A549 (cell line): ENCODE measurements around the gene ABI3BP.

Experiments used
- BHLHE40 ChIP-seq: IDR thresholded peaks from 2 replicates; pipeline ENCODE4 v1.6.1; 2012; ENCODE audit warnings: low read depth, low read length, inconsistent platforms
- CTCF ChIP-seq: fragments of >200 bp; sonication (Bioruptor Twin); formaldehyde crosslinking; IDR thresholded peaks from 3 replicates; pipeline ENCODE4 v1.5.1; 2016
- EP300 ChIP-seq, 2 experiments: fragments of >200 bp; sonication (Bioruptor Twin); formaldehyde crosslinking; IDR thresholded peaks; 2 replicates in 1 of 2; 3 replicates in 1 of 2; pipeline ENCODE4 v1.6.1; 2016 to 2017
- FOSL2 ChIP-seq, 2 experiments: fragments of 450-650 bp in 1 of 2; fragments of >200 bp in 1 of 2; sonication (Bioruptor Twin) in 1 of 2; formaldehyde crosslinking; IDR thresholded peaks; 2 replicates each; pipeline versions ENCODE4 v1.5.0 to v1.6.1; 2016 to 2020; ENCODE audit warnings: mild to moderate bottlenecking in 1 of 2, moderate library complexity in 1 of 2
- JUN ChIP-seq, 2 experiments: fragments of >200 bp; sonication (Bioruptor Twin); formaldehyde crosslinking; IDR thresholded peaks; 2 replicates in 1 of 2; 3 replicates in 1 of 2; pipeline ENCODE4 v1.6.1; 2016 to 2017
- KDM5A ChIP-seq: fragments of 200-600 bp; sonication (generic); IDR thresholded peaks from 2 replicates; pipeline ENCODE4 v1.6.1; 2016; ENCODE audit warnings: antibody characterized with exemption, mild to moderate bottlenecking
- MAX ChIP-seq: IDR thresholded peaks from 2 replicates; pipeline ENCODE4 v1.6.1; 2012
- POLR2A ChIP-seq: IDR thresholded peaks from 2 replicates; pipeline ENCODE4 v1.6.1; 2012; ENCODE audit warnings: mild to moderate bottlenecking, low read length
- RAD21 ChIP-seq, 2 experiments: fragments of >200 bp in 1 of 2; sonication (Bioruptor Twin) in 1 of 2; formaldehyde crosslinking in 1 of 2; IDR thresholded peaks in 1 of 2; conservative IDR thresholded peaks in 1 of 2; 2 replicates in 1 of 2; 3 replicates in 1 of 2; pipeline ENCODE4 v1.6.1; 2012 to 2018; ENCODE audit warnings: inconsistent platforms in 1 of 2
- REST ChIP-seq: fragments of 200-600 bp; sonication (generic); IDR thresholded peaks from 2 replicates; pipeline ENCODE4 v1.6.1; 2016; ENCODE audit warnings: antibody characterized with exemption, mild to moderate bottlenecking, moderate library complexity
- RNF2 ChIP-seq: fragments of 200-600 bp; sonication (generic); IDR thresholded peaks from 2 replicates; pipeline ENCODE4 v1.6.1; 2016; ENCODE audit warnings: low read depth, mild to moderate bottlenecking, antibody characterized with exemption, moderate library complexity, borderline replicate concordance
- SREBF2 ChIP-seq: fragments of 450-650 bp; IDR thresholded peaks from 2 replicates; pipeline ENCODE4 v1.6.1; 2014; ENCODE audit warnings: mild to moderate bottlenecking, moderate library complexity
- TFCP2L1 ChIP-seq: fragments of 250-450 bp; sonication (Bioruptor Pico); IDR thresholded peaks from 2 replicates; pipeline ENCODE4 v1.5.0; 2021; ENCODE audit warnings: mild to moderate bottlenecking
- USF2 ChIP-seq: fragments of 450-650 bp; IDR thresholded peaks from 2 replicates; pipeline ENCODE4 v1.6.1; 2014; ENCODE audit warnings: antibody characterized with exemption

- TF ChIP-seq CTCF (no peak), POLR2A (no peak), MAX (no peak), JUN (IDR thresholded peaks at IDR 0.05) (no peak), USF2 (no peak), RNF2 (no peak), FOSL2 (IDR thresholded peaks at IDR 0.05) (no peak), FOSL2 (CRISPR knock-in tag; IDR thresholded peaks at IDR 0.05) (no peak), RAD21 (conservative IDR thresholded peaks at IDR 0.05 in 1 of 2, IDR thresholded peaks at IDR 0.05 in 1 of 2) (no peak), TFCP2L1 (no peak), SREBF2 (no peak), REST (no peak), EP300 (IDR thresholded peaks at IDR 0.05) (no peak), BHLHE40 (no peak), KDM5A (no peak)
Measured at GRCh38 chr3:100869787-100870186, 123.4 kb downstream of the ABI3BP start.
